Activated naive CD4-positive, alpha-beta T cell treated with anti-CD3 and anti-CD28 coated beads, Interleukin-2, amount 10 ng/mL, durations not matched to agents 7 days and 5 days (primary cell): Measurements from ENCODE around the gene CNBD2.
"Not testable (repeated sequence)": the region's sequence is repeated elsewhere in the genome, so short reads cannot be mapped to it uniquely, and the experiment has no call there.

Experiments
- CTCF ChIA-PET: fragments of 350-600 bp; sonication (Branson Sonifier 250); formaldehyde crosslinking; loops from one replicate; lab custom pipeline; 2021; ENCODE audit warnings: antibody characterized with exemption; lab: Charles Lee
- DNase-seq: peaks from one replicate; pipeline ENCODE4 v3.0.0-alpha.2; 2020
- H3K27ac Mint-ChIP-seq: one replicate; pipeline ENCODE4 v1.8.0; 2021; ENCODE audit warnings: mild to moderate bottlenecking, moderate library complexity, mixed read lengths
- H3K27me3 Mint-ChIP-seq: one replicate; pipeline ENCODE4 v1.8.0; 2021; ENCODE audit warnings: mild to moderate bottlenecking, mixed read lengths
- H3K36me3 Mint-ChIP-seq: one replicate; pipeline ENCODE4 v1.8.0; 2021; ENCODE audit warnings: mixed read lengths
- H3K4me1 Mint-ChIP-seq: one replicate; pipeline ENCODE4 v1.8.0; 2021; ENCODE audit warnings: mixed read lengths
- H3K4me3 Mint-ChIP-seq: one replicate; pipeline ENCODE4 v1.8.0; 2021; ENCODE audit warnings: mild to moderate bottlenecking, moderate library complexity, mixed read lengths
- H3K9me3 Mint-ChIP-seq: one replicate; pipeline ENCODE4 v1.8.0; 2021; ENCODE audit warnings: mixed read lengths

The CNBD2 gene

DNA sequence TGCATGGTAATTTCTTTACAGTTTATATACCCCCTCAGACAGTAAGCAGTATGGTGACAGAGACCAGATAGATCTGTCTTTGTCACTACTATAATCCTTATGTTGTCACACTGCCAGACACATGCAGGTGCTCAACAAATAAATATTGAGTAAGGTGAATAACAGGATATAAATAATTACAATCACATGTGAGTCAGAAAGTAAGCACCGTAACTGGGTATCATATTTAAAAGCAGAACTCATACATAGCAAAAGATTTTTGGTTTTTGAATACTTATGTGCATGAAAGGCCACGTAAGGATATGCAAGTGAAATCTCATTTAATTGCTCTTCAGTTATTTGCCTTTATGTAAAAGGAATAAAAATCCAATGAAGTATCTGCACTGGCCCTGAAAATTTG is 17.4 kb downstream of the CNBD2 start:
- Mint-ChIP-seq H3K27ac (no peak overlapping the region), H3K27me3 (peaks cover 36% of the 10 kb centered on the region), H3K36me3 (no peaks in the 10 kb centered on the region), H3K4me1 (no peaks in the 10 kb centered on the region), H3K4me3 (no peak overlapping the region), H3K9me3 (no peaks in the 10 kb centered on the region)
- CTCF ChIA-PET: interaction anchor here (1.1 to 1.2 kb wide), 2 partner anchors 14 to 154 kb away, joined by 3 to 7 read pairs; no protein-coding TSS in a partner anchor
- DNase-seq: no peak

GRCh38 chr20:35988910-35989463 is 20.6 kb downstream of the CNBD2 start:
- no peak overlapping the region for H3K4me3 Mint-ChIP-seq
- no peak for DNase-seq
- H3K27ac Mint-ChIP-seq: no peak overlapping the region
- CTCF ChIA-PET: interaction anchor here (3.2 kb wide), 1 partner anchor 8 kb away, joined by 17 read pairs; no protein-coding TSS in a partner anchor
- H3K27me3 Mint-ChIP-seq: peaks cover 36% of the 10 kb centered on the region
- no peaks in the 10 kb centered on the region for H3K4me1 Mint-ChIP-seq
- no peaks in the 10 kb centered on the region for H3K9me3 Mint-ChIP-seq
- H3K36me3 Mint-ChIP-seq: no peaks in the 10 kb centered on the region

DNA sequence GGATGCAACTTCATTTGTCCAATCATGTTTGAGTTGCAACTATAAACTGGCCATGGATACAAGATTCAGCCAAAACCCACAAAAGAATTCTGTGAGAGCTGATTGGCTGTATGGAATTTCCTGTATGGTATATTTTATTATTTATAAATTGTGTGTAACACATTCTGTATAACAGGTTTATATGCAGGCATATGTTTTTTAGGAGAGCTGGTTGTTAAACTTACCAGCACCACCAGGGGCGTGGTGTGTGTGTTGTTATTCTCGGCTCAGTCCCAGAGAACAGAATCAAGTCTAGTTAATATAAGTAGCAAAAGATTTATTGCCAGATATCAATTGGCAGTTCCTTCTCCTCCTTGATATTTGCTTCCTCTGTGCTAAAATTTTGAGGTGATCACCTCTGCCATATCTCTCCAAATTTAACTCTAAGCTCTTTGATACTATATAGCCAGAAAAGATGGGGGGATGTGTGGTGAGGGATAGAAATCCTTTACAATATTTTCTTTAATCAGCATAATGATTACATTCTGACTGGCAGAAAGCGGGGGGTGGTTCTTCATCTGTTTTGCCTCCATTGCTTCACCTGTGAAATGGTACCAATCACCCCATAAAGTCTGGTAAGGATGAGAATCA is 22.9 kb downstream of the CNBD2 start:
- Mint-ChIP-seq H3K4me3 (no peak overlapping the region), H3K9me3 (no peaks in the 10 kb centered on the region), H3K36me3 (no peaks in the 10 kb centered on the region), H3K27ac (no peak overlapping the region), H3K27me3 (peaks cover 32% of the 10 kb centered on the region), H3K4me1 (no peaks in the 10 kb centered on the region)
- CTCF ChIA-PET: interaction anchor here (0.7 to 8.7 kb wide), 12 partner anchors 10 to 332 kb away, joined by 3 to 226 read pairs (median 4); partner anchors contain the start of gene SCAND1
- peak; percentile 41 for DNase-seq

GRCh38 chr20:35992713-35993335 is 24.4 kb downstream of the CNBD2 start:
- H3K36me3 Mint-ChIP-seq: no peaks in the 10 kb centered on the region
- H3K27me3 Mint-ChIP-seq: peaks cover 21% of the 10 kb centered on the region
- H3K27ac Mint-ChIP-seq: no peak overlapping the region
- H3K9me3 Mint-ChIP-seq: no peaks in the 10 kb centered on the region
- H3K4me1 Mint-ChIP-seq: no peaks in the 10 kb centered on the region
- CTCF ChIA-PET: interaction anchor here (0.7 to 8.7 kb wide), 44 partner anchors 10 to 527 kb away, joined by 3 to 226 read pairs (median 4); partner anchors contain the start of gene SCAND1
- H3K4me3 Mint-ChIP-seq: no peak overlapping the region
- DNase-seq: peak; percentile 58

DNA sequence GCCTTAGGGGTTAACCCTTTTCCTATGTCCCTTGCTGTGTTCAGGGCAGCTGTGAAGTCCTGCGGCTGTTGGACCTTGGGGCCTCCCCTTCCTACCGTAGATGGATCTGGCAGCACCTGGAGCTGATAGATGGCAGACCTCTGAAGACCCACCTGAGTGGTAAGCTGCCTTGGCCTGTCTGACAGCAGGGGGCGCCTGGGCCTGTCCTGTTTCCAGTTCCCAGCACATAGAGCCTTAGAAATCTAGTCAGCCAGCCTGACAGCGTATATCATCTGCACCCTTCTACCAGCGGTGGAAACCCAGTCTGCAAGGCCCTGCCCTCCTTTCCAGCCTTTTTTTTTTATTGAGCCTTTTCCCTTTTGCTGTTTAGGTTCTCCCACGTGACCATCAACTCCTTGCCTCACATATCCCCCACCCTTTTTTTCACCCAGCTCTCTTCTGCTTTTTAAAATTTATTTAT is 26.6 kb downstream of the CNBD2 start:
- Mint-ChIP-seq H3K36me3 (no peaks in the 10 kb centered on the region), H3K4me1 (no peaks in the 10 kb centered on the region), H3K27ac (no peak overlapping the region), H3K9me3 (no peaks in the 10 kb centered on the region), H3K27me3 (peaks cover 16% of the 10 kb centered on the region), H3K4me3 (no peak overlapping the region)
- peak; percentile 88 for DNase-seq
- CTCF ChIA-PET: interaction anchor here (0.7 to 8.7 kb wide), 9 partner anchors 12 to 307 kb away, joined by 3 to 226 read pairs (median 4); no protein-coding TSS in a partner anchor

- not testable (repeated sequence) for H3K4me1 Mint-ChIP-seq, H3K27ac Mint-ChIP-seq, H3K9me3 Mint-ChIP-seq, H3K36me3 Mint-ChIP-seq, H3K4me3 Mint-ChIP-seq, DNase-seq, H3K27me3 Mint-ChIP-seq
- CTCF ChIA-PET: interaction anchor here (1.4 to 8.7 kb wide), 2 partner anchors 141 to 206 kb away, joined by 4 to 226 read pairs; no protein-coding TSS in a partner anchor
Observed at GRCh38 chr20:35996492-35996891, 28.1 kb downstream of the CNBD2 start.

- H3K36me3 Mint-ChIP-seq, H3K27ac Mint-ChIP-seq, CTCF ChIA-PET, DNase-seq, H3K27me3 Mint-ChIP-seq, H3K4me1 Mint-ChIP-seq, H3K4me3 Mint-ChIP-seq: not testable (repeated sequence)
- peaks cover 13% of the 10 kb centered on the region for H3K9me3 Mint-ChIP-seq
Observed at GRCh38 chr20:36001331-36001730, 32.9 kb downstream of the CNBD2 start.

DNA sequence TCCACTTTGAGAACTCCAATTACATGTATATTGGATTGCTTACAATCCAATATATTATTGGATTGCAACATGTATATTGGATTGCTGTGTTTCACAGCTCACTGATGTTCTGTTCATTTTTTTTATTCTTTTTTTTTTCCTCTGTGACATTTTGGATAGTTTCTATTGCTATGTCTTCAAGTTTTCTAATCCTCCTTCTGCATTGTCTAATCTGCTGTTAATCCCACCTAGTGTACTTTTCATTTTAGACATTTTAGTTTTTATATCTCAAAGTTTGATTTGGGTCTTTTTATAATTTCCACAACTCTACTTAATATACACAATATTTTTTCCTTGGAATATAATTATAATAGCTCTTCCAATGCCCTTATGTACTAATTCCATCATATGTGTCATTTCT is 34.5 kb downstream of the CNBD2 start:
- DNase-seq: no peak
- H3K4me1 Mint-ChIP-seq: no peaks in the 10 kb centered on the region
- no peak overlapping the region for H3K4me3 Mint-ChIP-seq
- peaks cover 13% of the 10 kb centered on the region for H3K9me3 Mint-ChIP-seq
- peaks cover 9% of the 10 kb centered on the region for H3K27me3 Mint-ChIP-seq
- no peak overlapping the region for H3K27ac Mint-ChIP-seq
- no peaks in the 10 kb centered on the region for H3K36me3 Mint-ChIP-seq
- CTCF ChIA-PET: interaction anchor here (0.8 to 1.1 kb wide), 2 partner anchors 10 to 112 kb away, joined by 3 to 4 read pairs; no protein-coding TSS in a partner anchor

DNA sequence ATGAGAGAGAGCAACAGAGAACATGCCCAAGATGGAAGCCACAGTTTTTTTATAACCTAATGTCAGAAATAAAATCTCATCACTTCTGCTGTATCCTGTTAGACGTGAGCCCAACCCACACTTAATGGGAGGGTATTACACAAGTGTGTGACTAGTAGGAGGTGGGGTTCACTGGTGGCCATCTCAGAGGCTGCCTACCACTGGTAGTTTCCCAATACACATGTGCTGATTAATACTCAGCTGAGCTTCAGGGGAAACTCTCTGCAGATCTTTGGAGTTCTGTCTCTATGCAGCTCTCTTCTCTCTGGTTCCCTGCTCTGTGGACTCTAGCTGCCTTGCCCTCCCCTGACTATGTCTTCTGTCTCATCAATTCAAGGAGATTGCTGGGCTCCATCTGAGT is 35.7 kb downstream of the CNBD2 start:
- DNase-seq: no peak
- CTCF ChIA-PET: no interaction called here
- no peaks in the 10 kb centered on the region for H3K4me1 Mint-ChIP-seq
- no peak overlapping the region for H3K27ac Mint-ChIP-seq
- no peaks in the 10 kb centered on the region for H3K36me3 Mint-ChIP-seq
- peaks cover 13% of the 10 kb centered on the region for H3K9me3 Mint-ChIP-seq
- no peak overlapping the region for H3K4me3 Mint-ChIP-seq
- H3K27me3 Mint-ChIP-seq: peaks cover 9% of the 10 kb centered on the region

- no peak for DNase-seq
- H3K9me3 Mint-ChIP-seq: peaks cover 4% of the 10 kb centered on the region
- H3K27ac Mint-ChIP-seq: no peak overlapping the region
- H3K4me3 Mint-ChIP-seq: no peak overlapping the region
- H3K36me3 Mint-ChIP-seq: no peaks in the 10 kb centered on the region
- no peaks in the 10 kb centered on the region for H3K4me1 Mint-ChIP-seq
- CTCF ChIA-PET: interaction anchor here (0.5 to 2.0 kb wide), 4 partner anchors 16 to 194 kb away, joined by 3 to 6 read pairs (median 4); no protein-coding TSS in a partner anchor
- H3K27me3 Mint-ChIP-seq: peaks cover 9% of the 10 kb centered on the region
Observed at GRCh38 chr20:36008461-36009035, 40.2 kb downstream of the CNBD2 start.

GRCh38 chr20:36010076-36010475 is 41.7 kb downstream of the CNBD2 start:
- no peak overlapping the region for H3K4me3 Mint-ChIP-seq

GRCh38 chr20:36010825-36011224 is 42.4 kb downstream of the CNBD2 start:
- Mint-ChIP-seq H3K4me1 (no peaks in the 10 kb centered on the region), H3K36me3 (no peaks in the 10 kb centered on the region), H3K27me3 (no peaks in the 10 kb centered on the region), H3K27ac (no peak overlapping the region), H3K9me3 (no peaks in the 10 kb centered on the region), H3K4me3 (no peak overlapping the region)
- CTCF ChIA-PET: interaction anchor here (0.9 kb wide), 1 partner anchor 18 kb away, joined by 3 read pairs; no protein-coding TSS in a partner anchor
- DNase-seq: no peak

More at GRCh38 chr20:36010076-36010475, 41.7 kb downstream of the CNBD2 start:
- no peak for DNase-seq
- H3K9me3 Mint-ChIP-seq: no peaks in the 10 kb centered on the region
- no peaks in the 10 kb centered on the region for H3K4me1 Mint-ChIP-seq
- H3K27me3 Mint-ChIP-seq: no peaks in the 10 kb centered on the region
- no peaks in the 10 kb centered on the region for H3K36me3 Mint-ChIP-seq
- CTCF ChIA-PET: interaction anchor here (0.7 kb wide), 1 partner anchor 19 kb away, joined by 3 read pairs; no protein-coding TSS in a partner anchor
- H3K27ac Mint-ChIP-seq: no peak overlapping the region

- no peaks in the 10 kb centered on the region for H3K4me1 Mint-ChIP-seq
- CTCF ChIA-PET: no interaction called here
Observed at GRCh38 chr20:36015806-36016403, 47.5 kb downstream of the CNBD2 start.

More at GRCh38 chr20:36015806-36016403, 47.5 kb downstream of the CNBD2 start:
- Mint-ChIP-seq H3K4me3 (no peak overlapping the region), H3K27me3 (peaks cover 7% of the 10 kb centered on the region), H3K36me3 (no peaks in the 10 kb centered on the region), H3K27ac (no peak overlapping the region), H3K9me3 (no peaks in the 10 kb centered on the region)
- DNase-seq: no peak
